CD4-positive, CD25-positive, alpha-beta regulatory T cell (primary cell): ENCODE results near the gene FERMT1. TPM values are rescaled to one million over a fixed set of nuclear protein-coding genes. Genes with fewer than 3 reads are reported as not detected.

Source experiments
- ATAC-seq, 2 donors: fragments of 150-1000 bp; cut with Tn5 transposase; one replicate each; pipeline ENCODE4 v1.10.0; 2021; ENCODE audit warnings: low read depth in 2 of 2, moderate number of reproducible peaks in 2 of 2, moderate library complexity in 1 of 2
- DNase-seq, 3 donors: peaks; one replicate each; pipeline versions ENCODE4 v3.0.0 to v3.0.0-alpha.2; 2012 to 2022; ENCODE audit warnings: mixed read lengths in 1 of 3
- H3K27ac ChIP-seq: one replicate; pipeline ENCODE4 v1.7.0; 2013; ENCODE audit warnings: mild to moderate bottlenecking, low read length; ENCODE audit not compliant: insufficient read depth, poor library complexity, severe bottlenecking
- H3K27me3 ChIP-seq: one replicate; pipeline ENCODE4 v1.7.0; 2013; ENCODE audit warnings: low read length; ENCODE audit not compliant: control insufficient read depth, insufficient read depth
- H3K36me3 ChIP-seq: one replicate; pipeline ENCODE4 v1.7.0; 2013; ENCODE audit warnings: mild to moderate bottlenecking, low read length, moderate library complexity; ENCODE audit not compliant: control insufficient read depth, insufficient read depth
- H3K4me1 ChIP-seq: 2 replicates; pipeline ENCODE4 v1.7.0; 2013; ENCODE audit warnings: mild to moderate bottlenecking, low read length; ENCODE audit not compliant: insufficient read depth, control insufficient read depth, poor library complexity, severe bottlenecking
- H3K4me3 ChIP-seq: one replicate; pipeline ENCODE4 v1.7.0; 2013; ENCODE audit warnings: low read depth, mild to moderate bottlenecking, low read length, moderate library complexity
- H3K9me3 ChIP-seq, 2 experiments: 1 replicate in 1 of 2; 2 replicates in 1 of 2; pipeline ENCODE4 v1.7.0; 2013; ENCODE audit warnings: low read length in 2 of 2, mild to moderate bottlenecking in 1 of 2, moderate library complexity in 1 of 2; ENCODE audit not compliant: control insufficient read depth in 2 of 2
- H3K27ac Mint-ChIP-seq, 3 donors: one replicate each; pipeline ENCODE4 v1.8.0; 2020 to 2022; ENCODE audit warnings: mild to moderate bottlenecking in 3 of 3, mixed read lengths in 3 of 3, moderate library complexity in 2 of 3
- H3K27me3 Mint-ChIP-seq: one replicate; pipeline ENCODE4 v1.8.0; 2022; ENCODE audit warnings: mild to moderate bottlenecking, mixed read lengths
- H3K36me3 Mint-ChIP-seq: one replicate; pipeline ENCODE4 v1.8.0; 2020; ENCODE audit warnings: mixed read lengths
- H3K4me1 Mint-ChIP-seq, 4 donors: one replicate each; pipeline ENCODE4 v1.8.0; 2020 to 2022; ENCODE audit warnings: mixed read lengths in 4 of 4, mild to moderate bottlenecking in 1 of 4
- H3K4me3 Mint-ChIP-seq, 4 donors: one replicate each; pipeline ENCODE4 v1.8.0; 2020 to 2022; ENCODE audit warnings: mild to moderate bottlenecking in 4 of 4, mixed read lengths in 4 of 4, moderate library complexity in 3 of 4
- H3K9me3 Mint-ChIP-seq, 7 donors: one replicate each; pipeline ENCODE4 v1.8.0; 2020 to 2022; ENCODE audit warnings: mixed read lengths in 7 of 7, mild to moderate bottlenecking in 3 of 7, moderate library complexity in 2 of 7
- polyA plus RNA-seq, 4 donors: library from polyadenylated mRNA; unstranded; fragments of 300-500 nt; fragmentation: Illumina TruSeq; gene quantifications; one replicate each; pipeline ENCODE4 v1.2.3, GENCODE V29; 2021
- total RNA-seq: library from RNA; stranded (reverse); gene quantifications from one replicate; pipeline ENCODE4 v1.2.3, GENCODE V29; 2022

Gene FERMT1
- total and polyA plus RNA-seq, 5 donors from 2014 or later, result not detected

- Mint-ChIP-seq H3K4me3 (no peak overlapping the region), H3K4me1 (no peaks in the 10 kb centered on the region), H3K9me3 (peaks cover 0 to 2% (median 0%) of the 10 kb centered on the region in 7 donors), H3K36me3 (no peaks in the 10 kb centered on the region), H3K27me3 (peaks cover 15% of the 10 kb centered on the region), H3K27ac (no peak overlapping the region)
- Histone ChIP-seq H3K9me3 (no peaks in the 10 kb centered on the region), H3K36me3 (no peaks in the 10 kb centered on the region), H3K4me1 (no peaks in the 10 kb centered on the region), H3K27ac (no peak overlapping the region), H3K4me3 (no peak overlapping the region), H3K27me3 (peaks cover 5% of the 10 kb centered on the region)
- ATAC-seq, result no peak
- no peak for DNase-seq
These were observed 23.0 kb downstream of the FERMT1 start for GRCh38 chr20:6099819-6100218.

GRCh38 chr20:6095409-6095808 is 27.4 kb downstream of the FERMT1 start:
- H3K9me3 Mint-ChIP-seq, result no peaks in the 10 kb centered on the region
- ATAC-seq (no peak), DNase-seq (no peak)
- H3K27me3 Mint-ChIP-seq, result peaks cover 16% of the 10 kb centered on the region
- H3K36me3 Mint-ChIP-seq, result no peaks in the 10 kb centered on the region
- H3K9me3 ChIP-seq, result no peaks in the 10 kb centered on the region
- no peak overlapping the region for H3K27ac ChIP-seq
- H3K36me3 ChIP-seq, result no peaks in the 10 kb centered on the region
- H3K4me1 ChIP-seq, result no peaks in the 10 kb centered on the region
- no peak overlapping the region for H3K4me3 ChIP-seq
- H3K4me1 Mint-ChIP-seq, result no peaks in the 10 kb centered on the region
- H3K4me3 Mint-ChIP-seq, result no peak overlapping the region
- no peak overlapping the region for H3K27ac Mint-ChIP-seq
- H3K27me3 ChIP-seq, result peaks cover 11% of the 10 kb centered on the region

GRCh38 chr20:6094565-6094964 is 28.3 kb downstream of the FERMT1 start:
- DNase-seq (no peak), ATAC-seq (no peak)
- Histone ChIP-seq H3K27ac (no peak overlapping the region), H3K27me3 (peaks cover 11% of the 10 kb centered on the region), H3K4me3 (no peak overlapping the region), H3K9me3 (no peaks in the 10 kb centered on the region), H3K36me3 (no peaks in the 10 kb centered on the region), H3K4me1 (no peaks in the 10 kb centered on the region)
- no peak overlapping the region for H3K4me3 Mint-ChIP-seq
- no peak overlapping the region for H3K27ac Mint-ChIP-seq
- no peaks in the 10 kb centered on the region for H3K36me3 Mint-ChIP-seq
- H3K9me3 Mint-ChIP-seq, result no peaks in the 10 kb centered on the region
- no peaks in the 10 kb centered on the region for H3K4me1 Mint-ChIP-seq
- H3K27me3 Mint-ChIP-seq, result peaks cover 16% of the 10 kb centered on the region

DNA sequence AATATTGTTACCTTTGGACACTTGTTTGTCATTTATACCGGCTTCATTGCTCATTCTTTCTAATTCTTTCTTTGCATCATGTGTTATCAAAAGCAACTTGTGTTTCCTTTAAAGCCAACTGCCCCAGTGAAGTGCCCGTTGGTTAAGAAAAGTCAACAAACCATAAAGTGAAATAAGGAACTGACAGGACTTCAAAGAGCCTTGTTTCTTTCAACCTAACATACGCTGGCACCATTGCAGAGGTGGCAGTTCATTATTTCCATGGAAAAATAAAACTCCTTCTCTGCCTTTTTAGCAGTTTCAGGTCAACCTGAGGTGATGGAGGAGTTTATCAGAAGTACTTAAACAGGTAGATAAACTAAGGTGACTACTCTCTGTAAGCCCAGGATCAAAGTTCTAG is 28.8 kb downstream of the FERMT1 start:
- ATAC-seq, result no peak
- H3K27me3 ChIP-seq, result peaks cover 11% of the 10 kb centered on the region
- Mint-ChIP-seq H3K4me1 (no peaks in the 10 kb centered on the region), H3K36me3 (no peaks in the 10 kb centered on the region), H3K9me3 (no peaks in the 10 kb centered on the region), H3K4me3 (no peak overlapping the region), H3K27ac (no peak overlapping the region), H3K27me3 (peaks cover 16% of the 10 kb centered on the region)
- no peaks in the 10 kb centered on the region for H3K36me3 ChIP-seq
- H3K9me3 ChIP-seq, result no peaks in the 10 kb centered on the region
- H3K27ac ChIP-seq, result no peak overlapping the region
- H3K4me3 ChIP-seq, result no peak overlapping the region
- no peaks in the 10 kb centered on the region for H3K4me1 ChIP-seq
- no peak for DNase-seq

GRCh38 chr20:6091661-6092060 is 31.2 kb downstream of the FERMT1 start:
- Histone ChIP-seq H3K36me3 (no peaks in the 10 kb centered on the region), H3K4me3 (no peak overlapping the region), H3K27me3 (peaks cover 8% of the 10 kb centered on the region), H3K4me1 (no peaks in the 10 kb centered on the region), H3K9me3 (no peaks in the 10 kb centered on the region), H3K27ac (no peak overlapping the region)
- no peak for DNase-seq
- Mint-ChIP-seq H3K9me3 (peaks cover 0 to 2% (median 0%) of the 10 kb centered on the region in 7 donors), H3K27ac (no peak overlapping the region), H3K27me3 (peaks cover 16% of the 10 kb centered on the region), H3K4me3 (no peak overlapping the region), H3K36me3 (no peaks in the 10 kb centered on the region), H3K4me1 (no peaks in the 10 kb centered on the region)
- ATAC-seq, result no peak

DNA sequence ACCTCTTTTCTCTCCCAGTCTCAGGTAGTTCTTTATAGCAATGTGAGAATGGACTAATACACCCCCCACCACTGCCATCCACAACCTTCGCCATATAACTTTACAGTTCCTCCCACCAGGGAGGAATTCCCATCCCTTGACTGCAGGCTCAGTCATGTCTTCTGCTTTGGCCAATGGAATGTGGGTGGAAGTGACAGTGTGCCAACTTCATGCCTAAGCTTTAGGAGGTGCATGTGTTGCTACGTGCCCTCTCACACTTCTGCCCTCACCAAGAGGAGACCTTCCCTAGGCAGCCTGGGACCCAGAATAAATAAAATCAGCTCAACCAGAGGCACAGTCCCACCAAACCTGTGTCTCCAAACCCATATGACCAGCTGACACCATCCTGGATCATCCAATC is 36.0 kb downstream of the FERMT1 start:
- Histone ChIP-seq H3K9me3 (no peaks in the 10 kb centered on the region), H3K4me1 (no peaks in the 10 kb centered on the region), H3K27ac (no peak overlapping the region), H3K27me3 (no peaks in the 10 kb centered on the region), H3K36me3 (no peaks in the 10 kb centered on the region), H3K4me3 (no peak overlapping the region)
- ATAC-seq (no peak), DNase-seq (no peak)
- H3K36me3 Mint-ChIP-seq, result no peaks in the 10 kb centered on the region
- no peak overlapping the region for H3K27ac Mint-ChIP-seq
- H3K4me1 Mint-ChIP-seq, result peaks cover 0 to 6% (median 0%) of the 10 kb centered on the region in 4 donors
- peaks cover 0 to 6% (median 0%) of the 10 kb centered on the region in 7 donors for H3K9me3 Mint-ChIP-seq
- no peak overlapping the region for H3K4me3 Mint-ChIP-seq
- H3K27me3 Mint-ChIP-seq, result peaks cover 15% of the 10 kb centered on the region

DNA sequence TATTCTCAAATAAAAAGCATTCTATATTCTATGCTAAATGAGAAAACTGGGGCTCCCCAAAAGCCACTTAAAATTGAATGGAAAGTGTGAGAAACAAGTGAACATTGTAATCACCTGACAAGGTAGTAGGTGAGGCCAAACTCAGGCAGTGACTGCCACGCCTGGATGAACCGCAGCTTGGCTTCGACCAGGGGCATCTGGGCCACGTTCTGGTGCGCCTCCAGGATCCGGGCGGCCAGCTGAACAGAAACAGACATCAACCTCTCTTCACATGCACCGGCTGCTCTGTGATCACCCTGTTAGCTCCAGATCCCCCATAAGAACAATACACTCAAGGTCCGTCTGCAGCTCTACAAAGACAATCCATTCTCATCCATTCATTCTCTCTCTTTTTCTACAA is 38.9 kb downstream of the FERMT1 start:
- Mint-ChIP-seq H3K4me1 (peaks cover 0 to 6% (median 0%) of the 10 kb centered on the region in 4 donors), H3K36me3 (no peaks in the 10 kb centered on the region), H3K27me3 (peaks cover 23% of the 10 kb centered on the region), H3K9me3 (peaks cover 0 to 6% (median 0%) of the 10 kb centered on the region in 7 donors), H3K4me3 (no peak overlapping the region), H3K27ac (no peak overlapping the region)
- Histone ChIP-seq H3K4me1 (no peaks in the 10 kb centered on the region), H3K4me3 (no peak overlapping the region), H3K27me3 (peaks cover 3% of the 10 kb centered on the region), H3K27ac (no peak overlapping the region), H3K36me3 (no peaks in the 10 kb centered on the region), H3K9me3 (no peaks in the 10 kb centered on the region)
- ATAC-seq (no peak), DNase-seq (no peak)

DNA sequence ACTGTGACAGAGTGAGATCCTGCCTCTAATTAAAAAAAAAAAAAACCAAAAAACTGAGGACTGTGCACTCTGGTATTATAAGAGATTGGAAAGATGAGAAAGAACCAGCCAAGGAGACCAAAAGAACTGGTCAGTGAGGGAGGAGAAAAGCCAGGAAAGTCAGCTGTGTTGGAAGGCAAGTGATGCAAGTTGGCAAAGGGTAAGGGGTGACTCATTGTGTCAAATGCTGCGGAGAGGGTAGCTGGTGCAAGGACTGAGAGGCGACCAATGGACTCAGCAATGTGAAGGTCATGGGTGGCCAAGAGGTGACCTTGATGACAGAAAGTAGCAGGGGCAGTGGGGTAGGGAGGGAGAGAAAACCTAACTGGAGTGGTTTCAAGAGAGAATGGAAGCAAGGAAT is 41.6 kb downstream of the FERMT1 start:
- Mint-ChIP-seq H3K36me3 (no peaks in the 10 kb centered on the region), H3K9me3 (peaks cover 0 to 1% (median 0%) of the 10 kb centered on the region in 7 donors), H3K27me3 (peaks cover 26% of the 10 kb centered on the region), H3K4me3 (no peak overlapping the region), H3K4me1 (peaks cover 0 to 6% (median 0%) of the 10 kb centered on the region in 4 donors), H3K27ac (no peak overlapping the region)
- Histone ChIP-seq H3K27me3 (peaks cover 3% of the 10 kb centered on the region), H3K27ac (no peak overlapping the region), H3K4me1 (no peaks in the 10 kb centered on the region), H3K4me3 (no peak overlapping the region), H3K36me3 (no peaks in the 10 kb centered on the region), H3K9me3 (no peaks in the 10 kb centered on the region)
- DNase-seq (no peak), ATAC-seq (no peak)
